ENCODE results near the gene C15orf62.

- TF ChIP-seq POLR2AphosphoS5 (IDR thresholded peaks at IDR 0.05; ENCODE audit: borderline replicate concordance, low read depth, low read length), result no peak
- no peak for TF ChIP-seq EZH2 (IDR thresholded peaks at IDR 0.05)
- no peak for TF ChIP-seq FOXP2 (optimal IDR thresholded peaks at IDR 0.05; ENCODE audit: control extremely low read depth, extremely low read length, insufficient read depth)
Measured at GRCh38 chr15:40806672-40807027, 36.9 kb downstream of the C15orf62 start.

Measured in SK-N-MC (cell line).